Sigmoid colon (tissue), 7 donors: ENCODE measurements around the gene MAD2L2. TPM values are rescaled to one million over a fixed set of nuclear protein-coding genes. Genes with fewer than 3 reads are reported as not detected.
A peak's percentile ranks its signal among the peaks of the same experiment; 100 is the strongest.

Experiments
- DNase-seq: peaks from one replicate; pipeline ENCODE4 v3.0.0-alpha.2; 2019
- H3K27ac ChIP-seq, 4 donors: fragments of 200-600 bp; sonication (generic); one replicate each; pipeline ENCODE4 v1.5.1; 2016 to 2019; ENCODE audit warnings: mild to moderate bottlenecking in 1 of 4
- H3K27me3 ChIP-seq, 3 donors: fragments of 200-600 bp; sonication (generic); one replicate each; pipeline ENCODE4 v1.5.1; 2019; ENCODE audit warnings: mild to moderate bottlenecking in 1 of 3
- H3K36me3 ChIP-seq, 4 donors: fragments of 200-600 bp; sonication (generic); one replicate each; pipeline ENCODE4 v1.5.1; 2016 to 2019
- H3K4me1 ChIP-seq, 4 donors: fragments of 200-600 bp; sonication (generic); one replicate each; pipeline ENCODE4 v1.5.1; 2017 to 2019
- H3K4me3 ChIP-seq, 4 donors: fragments of 200-600 bp; sonication (generic); one replicate each; pipeline ENCODE4 v1.5.1; 2017 to 2019; ENCODE audit warnings: mild to moderate bottlenecking in 2 of 4, moderate library complexity in 1 of 4
- H3K9me3 ChIP-seq, 4 donors: fragments of 200-600 bp in 3 of 4; sonication (generic) in 3 of 4; one replicate each; pipeline versions ENCODE4 v1.5.1 to v1.6.1; 2013 to 2019
- EP300 ChIP-seq, 4 donors: sonication (generic); formaldehyde crosslinking; IDR thresholded peaks; one replicate each; pipeline ENCODE4 v1.6.1; 2017; ENCODE audit warnings: antibody characterized with exemption in 4 of 4
- POLR2A ChIP-seq, 2 donors: fragments of 450-650 bp; IDR thresholded peaks; one replicate each; pipeline ENCODE4 v1.6.1; 2016; ENCODE audit warnings: antibody characterized with exemption in 2 of 2, mild to moderate bottlenecking in 2 of 2, moderate library complexity in 2 of 2
- POLR2AphosphoS5 ChIP-seq, 4 donors: sonication (generic); formaldehyde crosslinking; IDR thresholded peaks; one replicate each; pipeline ENCODE4 v1.6.1; 2017; ENCODE audit warnings: antibody characterized with exemption in 4 of 4
- WGBS, 2 donors: extraction: QIAGEN DNeasy Blood & Tissue Kit; methylation state at CpG; one replicate each; pipeline ENCODE4 v1.1.7; 2013; 5-methylcytosine and 5-hydroxymethylcytosine counted together
- intact Hi-C: fragments of 100-400 bp; cut with DNase I; formaldehyde crosslinking; loops from one replicate; pipeline ENCODE4 v1.15.1; 2023
- polyA plus RNA-seq, 3 donors: library from polyadenylated mRNA; stranded (reverse); fragments of 200-250 nt; gene quantifications; one replicate each; pipeline ENCODE4 v1.2.3, GENCODE V29; 2013
- total RNA-seq, 4 donors: library from RNA; depleted of rRNA; stranded (reverse); fragments of >200 nt; gene quantifications; one replicate each; pipeline ENCODE4 v1.1.0, GENCODE V29; 2016
- TF ChIP-seq, protein P1 (sequence below), 4 experiments: fragments of 450-650 bp in 3 of 4; fragments of 200-600 bp in 1 of 4; IDR thresholded peaks; one replicate each; pipeline ENCODE4 v1.5.1; 2016 to 2019; ENCODE audit warnings: antibody characterized with exemption in 4 of 4, mild to moderate bottlenecking in 3 of 4, moderate library complexity in 2 of 4
- donor health status: healthy with polysubstance abuse.
- donor health status: Bipolar disorder and iron deficiency.
- donor health status: healthy.

Gene MAD2L2
- total and polyA plus RNA-seq, 7 donors, result 8.8 to 57.9 (median 28.2) TPM

DNA sequence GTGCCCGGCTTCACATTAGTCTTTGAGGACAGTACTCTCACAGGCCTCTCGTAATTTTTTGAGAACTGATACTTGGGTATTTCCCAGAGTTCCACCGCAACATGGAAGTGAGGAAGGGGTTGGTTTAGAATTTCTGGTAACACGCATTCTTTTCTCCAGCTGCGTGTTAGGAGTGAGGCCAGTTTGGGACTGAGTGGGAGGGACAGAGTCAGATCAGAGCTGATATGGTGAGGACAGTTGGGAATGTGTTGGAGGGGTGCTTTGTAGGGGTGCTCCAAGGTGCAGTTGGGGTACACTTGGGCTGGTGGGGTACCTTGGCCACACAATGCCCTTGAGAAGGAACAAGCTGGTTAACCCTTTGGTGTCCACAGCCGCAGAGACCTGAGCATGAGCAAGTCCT, 10.2 kb downstream of the MAD2L2 start:
- no peak overlapping the region for H3K27ac ChIP-seq
- DNase-seq, result no peak
- H3K36me3 ChIP-seq, result peaks cover 9 to 50% (median 19%) of the 10 kb centered on the region in 4 donors
- no peaks in the 10 kb centered on the region for H3K9me3 ChIP-seq
- 64 to 78% methylated on average over 6 of the region's 6 CpGs for WGBS, 2 donors
- no peaks in the 10 kb centered on the region for H3K4me1 ChIP-seq
- H3K27me3 ChIP-seq, result no peaks in the 10 kb centered on the region
- intact Hi-C loops, result no loop called here
- TF ChIP-seq, protein P1, sequence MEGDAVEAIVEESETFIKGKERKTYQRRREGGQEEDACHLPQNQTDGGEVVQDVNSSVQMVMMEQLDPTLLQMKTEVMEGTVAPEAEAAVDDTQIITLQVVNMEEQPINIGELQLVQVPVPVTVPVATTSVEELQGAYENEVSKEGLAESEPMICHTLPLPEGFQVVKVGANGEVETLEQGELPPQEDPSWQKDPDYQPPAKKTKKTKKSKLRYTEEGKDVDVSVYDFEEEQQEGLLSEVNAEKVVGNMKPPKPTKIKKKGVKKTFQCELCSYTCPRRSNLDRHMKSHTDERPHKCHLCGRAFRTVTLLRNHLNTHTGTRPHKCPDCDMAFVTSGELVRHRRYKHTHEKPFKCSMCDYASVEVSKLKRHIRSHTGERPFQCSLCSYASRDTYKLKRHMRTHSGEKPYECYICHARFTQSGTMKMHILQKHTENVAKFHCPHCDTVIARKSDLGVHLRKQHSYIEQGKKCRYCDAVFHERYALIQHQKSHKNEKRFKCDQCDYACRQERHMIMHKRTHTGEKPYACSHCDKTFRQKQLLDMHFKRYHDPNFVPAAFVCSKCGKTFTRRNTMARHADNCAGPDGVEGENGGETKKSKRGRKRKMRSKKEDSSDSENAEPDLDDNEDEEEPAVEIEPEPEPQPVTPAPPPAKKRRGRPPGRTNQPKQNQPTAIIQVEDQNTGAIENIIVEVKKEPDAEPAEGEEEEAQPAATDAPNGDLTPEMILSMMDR (IDR thresholded peaks at IDR 0.05), result no peak
- TF ChIP-seq POLR2A (IDR thresholded peaks at IDR 0.05) (no peak), POLR2AphosphoS5 (IDR thresholded peaks at IDR 0.05) (no peak), EP300 (IDR thresholded peaks at IDR 0.05) (no peak)
- no peak overlapping the region for H3K4me3 ChIP-seq

DNA sequence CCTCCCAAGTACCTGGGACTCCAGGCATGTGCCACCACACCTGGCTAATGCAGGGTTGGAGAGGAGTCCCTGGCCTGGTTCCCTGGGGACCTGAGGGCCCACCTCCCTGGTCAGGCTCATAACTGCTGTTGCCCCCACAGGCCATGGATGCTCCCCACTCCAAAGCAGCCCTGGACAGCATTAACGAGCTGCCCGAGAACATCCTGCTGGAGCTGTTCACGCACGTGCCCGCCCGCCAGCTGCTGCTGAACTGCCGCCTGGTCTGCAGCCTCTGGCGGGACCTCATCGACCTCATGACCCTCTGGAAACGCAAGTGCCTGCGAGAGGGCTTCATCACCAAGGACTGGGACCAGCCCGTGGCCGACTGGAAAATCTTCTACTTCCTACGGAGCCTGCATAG, 12.4 kb downstream of the MAD2L2 start:
- Histone ChIP-seq H3K36me3 (peaks cover 0 to 27% (median 10%) of the 10 kb centered on the region in 4 donors), H3K27me3 (no peaks in the 10 kb centered on the region), H3K4me1 (peaks cover 2 to 12% (median 4%) of the 10 kb centered on the region in 4 donors), H3K9me3 (no peaks in the 10 kb centered on the region), H3K27ac (no peak overlapping the region), H3K4me3 (no peak overlapping the region)
- intact Hi-C loops, result no loop called here
- no peak for DNase-seq
- TF ChIP-seq POLR2A (IDR thresholded peaks at IDR 0.05) (no peak), EP300 (IDR thresholded peaks at IDR 0.05) (no peak), POLR2AphosphoS5 (IDR thresholded peaks at IDR 0.05) (no peak)
- TF ChIP-seq, protein P1 (IDR thresholded peaks at IDR 0.05), result no peak
- WGBS, 2 donors, result 89% methylated on average over 14 of the region's 14 CpGs

DNA sequence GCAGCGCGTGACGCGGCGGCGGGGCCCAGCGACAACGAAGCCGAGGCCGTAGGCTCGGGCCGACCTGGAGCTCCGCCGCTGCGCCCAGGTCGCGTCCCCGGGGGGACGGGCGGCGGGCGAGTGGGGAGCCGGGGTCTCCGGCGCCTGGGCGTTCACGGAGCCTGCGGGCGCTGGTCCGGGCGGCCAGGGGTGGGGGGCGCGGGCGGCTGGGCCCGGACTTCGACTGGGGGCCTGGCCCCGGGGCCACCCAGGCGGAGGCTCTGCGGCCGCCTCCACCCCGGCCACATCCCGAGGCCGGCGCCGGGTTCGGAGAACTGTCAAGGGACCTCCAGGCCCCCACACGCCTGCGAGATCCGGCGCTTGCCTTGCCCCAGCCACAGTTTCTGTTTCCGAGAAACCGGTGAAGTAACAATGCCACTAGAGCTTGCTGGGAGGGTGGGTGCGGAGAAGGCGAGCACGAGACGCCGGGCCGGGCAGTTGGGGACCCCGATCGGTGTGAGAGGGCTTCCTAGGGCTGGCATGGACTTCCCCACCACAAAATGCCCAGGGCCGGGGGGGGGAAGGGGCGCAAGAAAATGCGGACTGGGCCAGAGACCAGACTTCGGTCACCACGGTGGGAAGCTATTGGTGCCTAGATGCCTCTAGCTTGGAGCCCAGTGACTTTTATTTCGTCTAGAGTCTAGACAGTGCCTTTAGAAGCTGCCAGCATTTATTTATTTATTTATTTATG, 16.4 kb downstream of the MAD2L2 start:
- Histone ChIP-seq H3K9me3 (no peaks in the 10 kb centered on the region), H3K27ac (peak overlapping the region; percentile 85 to 87 (median 86)), H3K4me3 (peak overlapping the region; percentile 35 to 86 (median 72)), H3K4me1 (peaks cover 2 to 12% (median 5%) of the 10 kb centered on the region in 4 donors), H3K36me3 (peaks cover 0 to 30% (median 3%) of the 10 kb centered on the region in 4 donors), H3K27me3 (no peaks in the 10 kb centered on the region)
- intact Hi-C loops, result loop anchor here (2.0 kb wide), 2 partner anchors 16 to 54 kb away; partner anchors contain the start of gene MAD2L2
- TF ChIP-seq, protein P1 (IDR thresholded peaks at IDR 0.05), result peak in 1 of 4 experiments; percentile 28
- TF ChIP-seq POLR2AphosphoS5 (IDR thresholded peaks at IDR 0.05), result no peak
- DNase-seq, result no peak
- 1% methylated on average over 66 of the region's 66 CpGs for WGBS, 2 donors

DNA sequence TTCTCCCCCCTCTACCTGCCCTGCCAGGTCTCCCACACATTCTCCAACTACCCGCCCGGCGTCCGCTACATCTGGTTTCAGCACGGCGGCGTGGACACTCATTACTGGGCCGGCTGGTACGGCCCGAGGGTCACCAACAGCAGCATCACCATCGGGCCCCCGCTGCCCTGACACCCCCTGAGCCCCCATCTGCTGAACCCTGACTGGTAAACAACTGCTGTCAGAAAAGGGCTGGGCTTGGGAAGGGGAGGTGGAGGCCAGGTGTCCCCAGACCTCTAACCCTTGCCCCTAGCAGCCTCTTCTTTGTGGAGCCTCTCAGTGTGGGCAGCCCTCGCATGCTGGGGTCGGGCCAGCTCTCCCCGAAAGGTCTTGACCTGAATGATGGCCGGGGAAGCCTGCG, 19.8 kb downstream of the MAD2L2 start:
- intact Hi-C loops, result no loop called here
- no peak overlapping the region for H3K27ac ChIP-seq
- WGBS, 2 donors, result 92 to 94% methylated on average over 17 of the region's 17 CpGs
- H3K4me1 ChIP-seq, result peaks cover 2 to 12% (median 5%) of the 10 kb centered on the region in 4 donors
- H3K4me3 ChIP-seq, result no peak overlapping the region
- H3K9me3 ChIP-seq, result no peaks in the 10 kb centered on the region
- peaks cover 0 to 42% (median 3%) of the 10 kb centered on the region in 4 donors for H3K36me3 ChIP-seq
- TF ChIP-seq, protein P1 (IDR thresholded peaks at IDR 0.05), result no peak
- TF ChIP-seq POLR2AphosphoS5 (IDR thresholded peaks at IDR 0.05) (no peak), EP300 (IDR thresholded peaks at IDR 0.05) (no peak), POLR2A (IDR thresholded peaks at IDR 0.05) (no peak)
- DNase-seq, result no peak
- H3K27me3 ChIP-seq, result no peaks in the 10 kb centered on the region
